A673 (cell line): ENCODE data around the gene FGF14. TPM values are rescaled to one million over a fixed set of nuclear protein-coding genes. Genes with fewer than 3 reads are reported as not detected.
A peak's percentile ranks its signal among the peaks of the same experiment; 100 is the strongest.

ENCODE experiments used
- BruUV-seq: library from RNA; stranded (reverse); fragments of 400-500 nt; replicated peaks from 2 replicates; lab custom pipeline; 2021; lab: Mats Ljungman, UMichigan
- CTCF ChIA-PET: fragments of 300-600 bp; sonication (Branson Sonifier 250); formaldehyde crosslinking; loops from one replicate; lab custom pipeline; 2022; ENCODE audit warnings: antibody characterized with exemption; lab: Charles Lee
- POLR2A ChIA-PET: fragments of 300-600 bp; sonication (Branson Sonifier 250); formaldehyde crosslinking; loops from one replicate; lab custom pipeline; 2022; ENCODE audit warnings: antibody characterized with exemption; ENCODE audit not compliant: low non-redundant PET; lab: Charles Lee
- DNase-seq: peaks from one replicate; pipeline ENCODE4 v3.0.0-alpha.2; 2015; ENCODE audit warnings: low spot score
- H3K27ac ChIP-seq: fragments of 200-600 bp; sonication (generic); 2 replicates; pipeline ENCODE4 v1.5.1; 2016; ENCODE audit warnings: mixed run types, low read depth, mild to moderate bottlenecking, mixed read lengths, antibody characterized with exemption, low read length; ENCODE audit not compliant: poor library complexity, severe bottlenecking
- H3K27me3 ChIP-seq: fragments of 200-600 bp; sonication (generic); replicated peaks from 2 replicates; pipeline ENCODE4 v1.6.1; 2017; ENCODE audit warnings: mixed run types, low read depth, mild to moderate bottlenecking, mixed read lengths, antibody characterized with exemption, low read length; ENCODE audit not compliant: insufficient read depth, poor library complexity
- H3K36me3 ChIP-seq: fragments of 200-600 bp; sonication (generic); 2 replicates; pipeline ENCODE4 v1.6.1; 2016; ENCODE audit warnings: mixed run types, mild to moderate bottlenecking, mixed read lengths, antibody characterized with exemption, low read length; ENCODE audit not compliant: insufficient read depth, poor library complexity, severe bottlenecking
- H3K4me1 ChIP-seq: fragments of 200-600 bp; sonication (generic); 2 replicates; pipeline ENCODE4 v1.6.1; 2017; ENCODE audit warnings: mixed run types, mild to moderate bottlenecking, mixed read lengths, antibody characterized with exemption, low read length; ENCODE audit not compliant: insufficient read depth, poor library complexity, severe bottlenecking
- H3K4me3 ChIP-seq: fragments of 200-600 bp; sonication (generic); 2 replicates; pipeline ENCODE4 v1.5.1; 2016; ENCODE audit warnings: low read depth, mixed run types, mild to moderate bottlenecking, mixed read lengths, low read length; ENCODE audit not compliant: poor library complexity, severe bottlenecking
- H3K9me3 ChIP-seq: fragments of 200-600 bp; sonication (generic); 2 replicates; pipeline ENCODE4 v1.6.1; 2016; ENCODE audit warnings: mixed run types, low read depth, mild to moderate bottlenecking, mixed read lengths, antibody characterized with exemption, low read length; ENCODE audit not compliant: poor library complexity, severe bottlenecking
- EZH2 ChIP-seq: fragments of 200-600 bp; sonication (generic); IDR thresholded peaks from 2 replicates; pipeline ENCODE4 v1.6.1; 2017; ENCODE audit warnings: borderline replicate concordance, low read depth, mild to moderate bottlenecking, mixed read lengths, antibody characterized with exemption, low read length; ENCODE audit not compliant: poor library complexity, severe bottlenecking
- intact Hi-C: fragments of 100-400 bp; cut with micrococcal nuclease; formaldehyde crosslinking; loops from one replicate; pipeline ENCODE4 v1.10.0; 2022; ENCODE audit not compliant: unreplicated experiment
- total RNA-seq: library from RNA; stranded (reverse); gene quantifications from 2 replicates; pipeline ENCODE4 v1.2.3, GENCODE V29; 2021
- TF ChIP-seq, protein P1 (sequence below): fragments of 300-800, 200-600 bp; sonication (generic); conservative IDR thresholded peaks from 2 replicates; pipeline ENCODE4 v1.5.1; 2017; ENCODE audit warnings: low read depth, mild to moderate bottlenecking, antibody characterized with exemption, low read length, moderate library complexity, mixed read lengths

Gene FGF14
- total RNA-seq, 1 experiment from 2014 or later: 19.7 TPM

DNA sequence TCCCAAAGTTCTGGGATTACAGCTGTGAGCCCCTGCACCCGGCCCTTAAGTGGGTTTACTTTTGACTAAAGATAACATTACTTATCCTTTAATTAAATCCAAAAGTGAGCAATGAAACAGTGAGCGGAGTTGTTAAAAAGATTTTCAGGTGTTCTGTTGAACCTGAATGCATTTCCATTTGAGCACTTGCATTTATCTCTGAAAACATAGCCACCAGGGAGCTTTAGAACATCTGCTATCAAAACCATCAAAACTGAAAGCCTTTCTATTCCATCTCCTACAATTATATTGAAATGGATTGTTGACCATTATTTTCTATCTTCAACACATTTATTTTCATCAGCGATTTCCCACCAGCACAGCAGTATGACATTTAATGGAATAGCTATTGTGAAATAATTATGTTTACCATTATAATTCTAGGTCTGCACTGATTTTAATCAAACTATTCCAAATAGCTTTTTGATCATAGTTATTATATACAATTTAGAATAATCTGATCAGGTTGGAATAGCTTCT, 269.0 kb downstream of the FGF14 start:
- H3K4me3 ChIP-seq: no peak overlapping the region
- no peaks in the 10 kb centered on the region for H3K36me3 ChIP-seq
- DNase-seq: no peak
- H3K4me1 ChIP-seq: peaks cover 49% of the 10 kb centered on the region
- intact Hi-C loops: loop anchor here (5.0 kb wide), 1 partner anchor 264 kb away; no protein-coding TSS in a partner anchor
- no peaks in the 10 kb centered on the region for H3K9me3 ChIP-seq
- ChIA-PET CTCF (no interaction called here), POLR2A (no interaction called here)
- H3K27me3 ChIP-seq: no peaks in the 10 kb centered on the region
- TF ChIP-seq, protein P1, sequence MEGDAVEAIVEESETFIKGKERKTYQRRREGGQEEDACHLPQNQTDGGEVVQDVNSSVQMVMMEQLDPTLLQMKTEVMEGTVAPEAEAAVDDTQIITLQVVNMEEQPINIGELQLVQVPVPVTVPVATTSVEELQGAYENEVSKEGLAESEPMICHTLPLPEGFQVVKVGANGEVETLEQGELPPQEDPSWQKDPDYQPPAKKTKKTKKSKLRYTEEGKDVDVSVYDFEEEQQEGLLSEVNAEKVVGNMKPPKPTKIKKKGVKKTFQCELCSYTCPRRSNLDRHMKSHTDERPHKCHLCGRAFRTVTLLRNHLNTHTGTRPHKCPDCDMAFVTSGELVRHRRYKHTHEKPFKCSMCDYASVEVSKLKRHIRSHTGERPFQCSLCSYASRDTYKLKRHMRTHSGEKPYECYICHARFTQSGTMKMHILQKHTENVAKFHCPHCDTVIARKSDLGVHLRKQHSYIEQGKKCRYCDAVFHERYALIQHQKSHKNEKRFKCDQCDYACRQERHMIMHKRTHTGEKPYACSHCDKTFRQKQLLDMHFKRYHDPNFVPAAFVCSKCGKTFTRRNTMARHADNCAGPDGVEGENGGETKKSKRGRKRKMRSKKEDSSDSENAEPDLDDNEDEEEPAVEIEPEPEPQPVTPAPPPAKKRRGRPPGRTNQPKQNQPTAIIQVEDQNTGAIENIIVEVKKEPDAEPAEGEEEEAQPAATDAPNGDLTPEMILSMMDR: no peak
- no peak for TF ChIP-seq EZH2
- no TSS peak for BruUV-seq
- H3K27ac ChIP-seq: no peak overlapping the region

DNA sequence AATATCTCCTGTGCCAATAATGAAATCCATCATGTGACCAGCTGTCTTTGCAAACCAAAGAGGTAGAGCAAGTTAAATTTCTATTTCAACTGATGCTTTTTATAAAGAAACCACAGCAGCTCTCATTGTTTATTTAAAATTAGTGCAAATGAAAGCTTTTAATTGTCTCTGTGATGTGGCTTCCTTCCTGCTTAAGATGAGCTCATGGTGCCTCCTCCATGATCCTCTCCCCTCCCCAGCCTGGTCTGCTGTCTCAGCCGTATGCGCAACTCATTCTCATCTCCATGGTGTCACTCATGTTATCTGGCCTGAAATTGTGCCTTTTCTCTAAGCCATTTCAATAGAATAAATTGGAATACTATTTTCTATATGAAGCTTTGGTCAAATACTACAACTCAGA, 270.6 kb downstream of the FGF14 start:
- BruUV-seq: no TSS peak
- POLR2A ChIA-PET: no interaction called here
- Histone ChIP-seq H3K27me3 (no peaks in the 10 kb centered on the region), H3K4me1 (peaks cover 54% of the 10 kb centered on the region), H3K9me3 (no peaks in the 10 kb centered on the region), H3K4me3 (no peak overlapping the region), H3K27ac (peak overlapping the region; percentile 66), H3K36me3 (no peaks in the 10 kb centered on the region)
- intact Hi-C loops: loop anchor here (5.0 kb wide), 1 partner anchor 266 kb away; no protein-coding TSS in a partner anchor
- TF ChIP-seq, protein P1: no peak
- peak; percentile 89 for DNase-seq
- CTCF ChIA-PET: interaction anchor here (0.9 kb wide), 1 partner anchor 10 kb away, joined by 3 read pairs; no protein-coding TSS in a partner anchor

DNA sequence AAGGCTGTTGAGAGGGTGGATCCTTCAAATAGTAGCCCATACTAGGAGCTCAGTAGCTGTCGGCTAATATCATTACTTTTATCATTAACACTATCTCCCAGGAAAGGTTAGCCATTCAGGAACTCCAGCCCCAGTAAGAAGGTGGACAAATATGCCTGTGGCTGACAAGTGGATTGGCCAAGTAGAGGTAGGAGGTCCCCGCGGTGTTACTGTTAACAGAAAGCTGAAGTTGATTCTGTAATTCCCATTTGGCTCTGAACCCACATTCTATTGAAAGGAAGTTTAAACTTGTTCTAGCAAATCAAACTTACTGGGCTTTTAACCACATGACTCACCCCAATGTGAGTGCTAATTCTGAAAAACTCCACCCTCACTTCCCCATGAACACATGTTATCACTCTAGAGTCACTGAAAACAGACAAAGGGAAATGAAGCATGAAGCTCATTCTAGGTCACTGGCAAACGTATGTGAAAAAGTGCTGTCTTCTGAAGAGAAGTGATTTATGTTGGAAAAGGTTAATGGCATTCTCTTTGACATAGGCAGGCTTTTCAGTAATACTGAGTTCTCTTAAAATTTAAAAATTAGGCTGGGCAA, 273.5 kb downstream of the FGF14 start:
- Histone ChIP-seq H3K36me3 (no peaks in the 10 kb centered on the region), H3K4me3 (no peak overlapping the region), H3K4me1 (peaks cover 54% of the 10 kb centered on the region), H3K27me3 (no peaks in the 10 kb centered on the region), H3K27ac (peak overlapping the region; percentile 57), H3K9me3 (no peaks in the 10 kb centered on the region)
- TF ChIP-seq, protein P1: no peak
- no peak for TF ChIP-seq EZH2
- peak; percentile 91 for DNase-seq
- ChIA-PET POLR2A (interaction anchor here (0.8 kb wide), 1 partner anchor 198 kb away, joined by 5 read pairs; no protein-coding TSS in a partner anchor), CTCF (interaction anchor here (0.6 to 0.7 kb wide), 2 partner anchors 41 to 343 kb away, joined by 3 to 4 read pairs; no protein-coding TSS in a partner anchor)
- no TSS peak for BruUV-seq
- intact Hi-C loops: no loop called here
